GM21529 (cell line): ENCODE data around the gene SHANK3.

Source experiments
- ATAC-seq: cut with Tn5 transposase; IDR thresholded peaks from one replicate; pipeline ENCODE4 v1.9.1; 2021; ENCODE audit not compliant: unreplicated experiment

SHANK3 gene

DNA sequence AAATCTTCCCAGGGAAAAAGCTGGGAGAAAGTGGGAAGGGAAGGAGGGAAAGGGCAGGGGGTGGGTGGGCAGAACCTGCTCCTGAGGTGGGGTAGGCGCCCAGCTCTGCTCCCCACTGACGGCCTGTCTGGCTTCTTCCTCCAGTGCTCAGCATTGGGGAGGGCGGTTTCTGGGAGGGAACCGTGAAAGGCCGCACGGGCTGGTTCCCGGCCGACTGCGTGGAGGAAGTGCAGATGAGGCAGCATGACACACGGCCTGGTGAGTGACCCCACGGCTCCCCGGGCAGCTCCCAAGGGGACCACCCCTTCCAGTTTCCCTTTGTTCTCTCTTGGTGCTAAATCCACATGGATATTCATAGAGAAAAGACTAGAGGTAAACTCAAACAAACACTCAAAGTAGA is 25.9 kb downstream of the SHANK3 start:
- no peak for ATAC-seq

GRCh38 chr22:50699001-50699755 is 26.6 kb downstream of the SHANK3 start:
- ATAC-seq = no peak

DNA sequence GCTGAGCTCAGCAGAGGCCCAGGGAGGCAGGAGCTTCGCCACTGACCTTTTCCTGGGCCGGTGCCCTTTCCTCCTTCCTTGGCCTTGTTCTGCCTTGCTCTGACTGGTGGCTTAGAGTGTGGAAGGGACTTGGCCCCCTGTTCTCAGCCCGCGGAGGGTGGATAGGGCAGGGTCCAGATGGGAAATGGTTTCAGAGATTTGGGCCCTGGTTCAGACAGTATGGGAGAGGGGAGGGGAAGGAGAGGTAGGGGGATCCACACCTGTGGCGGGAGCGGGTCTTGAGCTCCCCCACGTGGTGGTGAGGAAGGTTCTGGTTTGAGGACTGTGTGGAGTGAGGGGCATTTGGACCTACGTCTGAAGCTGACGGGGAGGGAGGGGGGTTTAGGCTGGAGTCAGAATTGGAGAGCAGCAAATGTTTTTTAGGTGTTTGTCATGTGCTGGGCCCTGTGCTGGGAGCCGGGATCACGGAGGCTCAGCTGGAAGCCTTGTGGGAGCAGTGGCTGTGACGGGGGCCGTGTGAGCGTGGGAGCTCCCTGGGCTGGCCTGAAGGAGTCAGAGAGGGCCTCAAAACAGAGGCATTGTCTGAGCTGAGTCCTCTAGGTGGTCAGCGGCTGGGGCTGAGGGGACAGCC is 27.2 kb downstream of the SHANK3 start:
- no peak for ATAC-seq

DNA sequence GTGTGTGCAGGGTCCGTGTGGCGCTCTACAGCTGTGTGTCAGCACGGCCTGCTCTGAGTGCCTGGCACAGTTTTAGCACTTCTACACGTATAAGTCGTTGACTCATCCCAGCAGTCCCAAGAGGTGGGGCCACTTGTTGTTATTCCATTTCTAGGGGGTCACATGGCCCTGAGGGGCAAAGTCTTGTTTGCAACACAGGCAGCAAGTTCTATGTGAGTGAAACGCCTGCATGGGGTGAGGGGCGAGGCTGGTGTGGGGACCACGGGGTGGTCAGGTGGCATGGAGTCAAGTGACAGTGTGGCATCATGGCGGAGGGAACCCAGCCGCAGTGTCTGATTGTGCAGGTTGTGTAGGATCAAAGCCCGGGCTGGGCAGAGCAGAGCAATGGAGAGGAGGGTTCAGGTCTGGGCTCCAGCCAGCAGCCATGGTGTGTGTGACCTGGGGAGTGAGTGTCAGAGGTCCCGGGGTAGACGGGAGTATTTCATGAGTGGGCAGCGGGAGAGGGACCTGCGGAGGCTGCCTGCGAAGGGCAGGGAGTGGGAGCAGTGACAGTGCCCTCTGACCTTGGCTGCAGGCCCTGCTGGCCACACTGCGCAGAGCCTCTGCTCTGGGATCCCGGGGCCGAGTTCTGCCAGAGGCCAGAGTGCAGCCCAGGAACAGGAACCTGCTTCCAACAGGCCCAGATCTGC is 27.9 kb downstream of the SHANK3 start:
- ATAC-seq = no peak

GRCh38 chr22:50701076-50701419 is 28.4 kb downstream of the SHANK3 start:
- no peak for ATAC-seq

- ATAC-seq = no peak
Measured at GRCh38 chr22:50701428-50702154, 29.0 kb downstream of the SHANK3 start.

GRCh38 chr22:50702261-50702671 is 29.6 kb downstream of the SHANK3 start:
- ATAC-seq = no peak

DNA sequence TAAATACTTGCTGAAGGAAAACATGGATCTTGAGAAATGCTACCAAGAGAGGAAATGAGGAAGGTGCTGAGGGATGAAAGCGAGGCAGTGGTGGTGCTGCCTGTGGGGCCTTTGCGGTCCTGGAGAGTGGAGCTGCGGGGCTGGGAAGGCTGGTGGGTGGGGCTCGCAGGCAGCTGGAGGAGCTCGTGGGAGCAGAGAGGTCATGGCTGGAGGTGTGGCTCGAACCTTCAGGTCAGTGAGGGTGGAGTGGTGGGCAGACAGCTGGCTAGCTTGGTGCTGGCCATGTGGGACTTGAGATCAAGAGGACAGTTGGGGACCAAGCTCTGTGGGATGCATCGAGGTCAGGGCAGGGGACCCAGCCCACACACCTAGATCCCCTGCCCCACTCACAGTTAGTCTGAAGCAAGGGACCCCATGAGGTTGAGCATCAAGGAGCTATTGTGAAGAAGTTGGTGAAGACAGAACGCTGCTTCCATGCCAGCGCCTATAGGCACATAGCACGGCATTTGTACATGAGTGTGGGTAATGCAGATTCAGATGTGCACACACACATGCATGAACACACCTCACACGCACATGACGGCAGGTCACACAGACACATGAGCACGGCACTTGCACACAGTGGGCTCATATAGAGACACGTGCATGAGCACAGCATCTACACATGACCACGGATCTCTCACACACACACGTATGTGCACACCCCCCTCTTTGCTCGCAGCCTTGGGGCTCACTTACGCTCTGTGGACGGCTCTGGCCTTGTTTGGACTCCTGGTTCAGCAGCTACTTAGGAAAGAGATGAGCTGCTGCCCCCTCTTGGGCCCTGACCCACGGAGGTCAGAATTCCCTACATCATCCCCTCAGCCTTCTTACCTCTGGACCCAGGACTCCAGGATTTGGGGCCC is 30.4 kb downstream of the SHANK3 start:
- ATAC-seq = no peak

GRCh38 chr22:50703726-50704509 is 31.3 kb downstream of the SHANK3 start:
- no peak for ATAC-seq

GRCh38 chr22:50704510-50705218 is 32.0 kb downstream of the SHANK3 start:
- no peak for ATAC-seq

- no peak for ATAC-seq
Measured at GRCh38 chr22:50705219-50705691, 32.6 kb downstream of the SHANK3 start.

DNA sequence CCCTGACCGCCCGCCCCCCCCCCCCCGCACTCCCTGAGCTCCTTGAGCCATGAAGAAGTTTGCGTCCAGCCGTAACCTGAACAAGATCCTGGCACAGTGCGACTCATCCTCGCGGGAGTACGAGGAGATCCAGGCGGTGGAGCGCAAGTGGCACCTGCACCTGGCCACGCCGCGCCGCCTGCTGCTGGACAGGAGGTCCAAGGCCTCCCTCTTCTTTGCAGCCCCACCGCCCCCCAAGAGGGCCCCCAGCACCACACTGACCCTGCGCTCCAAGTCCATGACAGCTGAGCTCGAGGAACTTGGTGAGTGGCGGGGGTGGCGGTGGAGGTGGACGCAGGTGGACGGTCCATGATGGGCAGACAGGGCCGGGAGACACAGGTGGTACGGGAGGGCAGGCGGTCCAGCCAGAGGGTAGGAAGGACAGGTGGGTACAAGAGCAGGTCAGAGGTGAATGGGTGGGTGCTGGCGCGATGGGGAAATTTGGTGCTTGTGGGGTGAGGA is 33.3 kb downstream of the SHANK3 start:
- ATAC-seq = no peak

- no peak for ATAC-seq
Measured at GRCh38 chr22:50706481-50707125, 34.0 kb downstream of the SHANK3 start.

DNA sequence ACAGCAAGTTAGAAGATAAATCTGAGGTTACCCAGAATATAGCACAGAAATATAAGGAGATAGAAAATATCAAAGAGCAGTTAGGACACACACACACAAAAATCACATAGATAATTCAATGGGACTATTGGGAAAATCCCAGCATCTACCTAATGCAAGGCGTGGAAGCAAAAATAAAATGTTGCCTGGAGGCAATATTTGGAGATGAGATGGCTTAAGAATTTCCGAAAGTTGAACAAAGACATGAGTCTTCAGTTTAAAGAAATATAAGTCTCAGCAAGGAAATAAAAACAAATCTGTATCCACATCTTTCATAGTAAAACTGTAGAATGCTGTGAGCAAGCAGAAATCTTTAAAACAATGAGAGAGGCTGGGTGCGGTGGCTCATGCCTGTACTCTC is 35.9 kb downstream of the SHANK3 start:
- ATAC-seq = no peak

- ATAC-seq = no peak
Measured at GRCh38 chr22:50708996-50709395, 36.4 kb downstream of the SHANK3 start.

- ATAC-seq = no peak
Measured at GRCh38 chr22:50710221-50710620, 37.6 kb downstream of the SHANK3 start.

GRCh38 chr22:50710886-50711285 is 38.3 kb downstream of the SHANK3 start:
- no peak for ATAC-seq
